ENCODE measurements around the gene MRPS7. TPM values are rescaled to one million over a fixed set of nuclear protein-coding genes. Genes with fewer than 3 reads are reported as not detected.

Gene MRPS7
- total and polyA plus RNA-seq, 8 donors, result 6.7 to 136 (median 49.6) TPM

GRCh38 chr17:75225016-75225415 lies 36.7 kb upstream of the MRPS7 start:
- 79 to 86% (median 81%) methylated on average over 10 to 14 of the region's 14 CpGs for WGBS, 5 donors
- no peak overlapping the region for H3K4me3 ChIP-seq
- peaks cover 44 to 96% (median 92%) of the 10 kb centered on the region in 4 donors for H3K36me3 ChIP-seq
- intact Hi-C loops (cut with DNase I; ENCODE audit: low total_unique reads), result no loop called here
- TF ChIP-seq CTCF (IDR thresholded peaks at IDR 0.05) (no peak), POLR2AphosphoS5 (IDR thresholded peaks at IDR 0.05) (no peak), EP300 (IDR thresholded peaks at IDR 0.05) (no peak), POLR2A (IDR thresholded peaks at IDR 0.05) (no peak)
- no peaks in the 10 kb centered on the region for H3K27me3 ChIP-seq
- peaks cover 0 to 11% (median 2%) of the 10 kb centered on the region in 4 donors for H3K4me1 ChIP-seq
- no peak overlapping the region for H3K27ac ChIP-seq
- DNase-seq, result no peak
- no peaks in the 10 kb centered on the region for H3K9me3 ChIP-seq

- Histone ChIP-seq H3K27ac (peak overlapping the region in 1 of 5 donors; percentile 48), H3K4me1 (peaks cover 0 to 11% (median 2%) of the 10 kb centered on the region in 4 donors), H3K4me3 (no peak overlapping the region), H3K9me3 (no peaks in the 10 kb centered on the region), H3K36me3 (peaks cover 65 to 96% (median 96%) of the 10 kb centered on the region in 4 donors), H3K27me3 (no peaks in the 10 kb centered on the region)
- DNase-seq, result no peak
- intact Hi-C loops (cut with DNase I; ENCODE audit: low total_unique reads), result no loop called here
- TF ChIP-seq EP300 (IDR thresholded peaks at IDR 0.05) (no peak), CTCF (IDR thresholded peaks at IDR 0.05) (no peak), POLR2AphosphoS5 (IDR thresholded peaks at IDR 0.05) (no peak), POLR2A (IDR thresholded peaks at IDR 0.05) (no peak)
- 49 to 66% (median 60%) methylated on average over 5 of the region's 5 CpGs for WGBS, 5 donors
Observed at GRCh38 chr17:75227729-75228128, 34.0 kb upstream of the MRPS7 start.

GRCh38 chr17:75228305-75228704 lies 33.4 kb upstream of the MRPS7 start:
- H3K27ac ChIP-seq, result peak overlapping the region in 4 of 5 donors; percentile 20 to 54 (median 32)
- intact Hi-C loops (cut with DNase I; ENCODE audit: low total_unique reads), result no loop called here
- TF ChIP-seq POLR2AphosphoS5 (IDR thresholded peaks at IDR 0.05) (no peak), CTCF (IDR thresholded peaks at IDR 0.05) (no peak), EP300 (IDR thresholded peaks at IDR 0.05) (no peak), POLR2A (IDR thresholded peaks at IDR 0.05) (no peak)
- H3K4me1 ChIP-seq, result peaks cover 0 to 11% (median 2%) of the 10 kb centered on the region in 4 donors
- no peak for DNase-seq
- WGBS, 5 donors, result 38 to 64% (median 48%) methylated on average over 2 of the region's 2 CpGs
- H3K27me3 ChIP-seq, result no peaks in the 10 kb centered on the region
- H3K4me3 ChIP-seq, result no peak overlapping the region
- no peaks in the 10 kb centered on the region for H3K9me3 ChIP-seq
- peaks cover 69 to 96% (median 96%) of the 10 kb centered on the region in 4 donors for H3K36me3 ChIP-seq

GRCh38 chr17:75228847-75229246 lies 32.8 kb upstream of the MRPS7 start:
- 48 to 85% (median 80%) methylated on average over 4 of the region's 4 CpGs for WGBS, 5 donors
- Histone ChIP-seq H3K4me1 (peaks cover 0 to 11% (median 2%) of the 10 kb centered on the region in 4 donors), H3K36me3 (peaks cover 71 to 96% (median 96%) of the 10 kb centered on the region in 4 donors)

More at GRCh38 chr17:75228847-75229246, 32.8 kb upstream of the MRPS7 start:
- Histone ChIP-seq H3K27ac (peak overlapping the region in 4 of 5 donors; percentile 20 to 54 (median 32)), H3K9me3 (no peaks in the 10 kb centered on the region), H3K27me3 (no peaks in the 10 kb centered on the region), H3K4me3 (no peak overlapping the region)
- no peak for TF ChIP-seq EP300 (IDR thresholded peaks at IDR 0.05)
- TF ChIP-seq POLR2AphosphoS5 (IDR thresholded peaks at IDR 0.05), result no peak
- TF ChIP-seq POLR2A (IDR thresholded peaks at IDR 0.05), result no peak
- no peak for TF ChIP-seq CTCF (IDR thresholded peaks at IDR 0.05)
- no peak for DNase-seq
- intact Hi-C loops (cut with DNase I; ENCODE audit: low total_unique reads), result no loop called here

All from stomach (tissue), 9 donors.